Esophagus squamous epithelium (tissue), 4 donors: ENCODE data around the gene ALDH1A2.

Experiments
- POLR2A ChIP-seq, 4 donors: fragments of 450-650 bp; IDR thresholded peaks; one replicate each; pipeline ENCODE4 v1.6.1; 2017; ENCODE audit warnings: antibody characterized with exemption in 4 of 4, mild to moderate bottlenecking in 4 of 4, moderate library complexity in 3 of 4
- TF ChIP-seq, protein P1 (sequence below), 6 experiments: fragments of 450-650 bp in 4 of 6; fragments of 200-600 bp in 2 of 6; sonication (generic) in 2 of 6; IDR thresholded peaks; one replicate each; pipeline ENCODE4 v1.5.1; 2016 to 2019; ENCODE audit warnings: antibody characterized with exemption in 6 of 6, mild to moderate bottlenecking in 4 of 6, moderate library complexity in 4 of 6

DNA sequence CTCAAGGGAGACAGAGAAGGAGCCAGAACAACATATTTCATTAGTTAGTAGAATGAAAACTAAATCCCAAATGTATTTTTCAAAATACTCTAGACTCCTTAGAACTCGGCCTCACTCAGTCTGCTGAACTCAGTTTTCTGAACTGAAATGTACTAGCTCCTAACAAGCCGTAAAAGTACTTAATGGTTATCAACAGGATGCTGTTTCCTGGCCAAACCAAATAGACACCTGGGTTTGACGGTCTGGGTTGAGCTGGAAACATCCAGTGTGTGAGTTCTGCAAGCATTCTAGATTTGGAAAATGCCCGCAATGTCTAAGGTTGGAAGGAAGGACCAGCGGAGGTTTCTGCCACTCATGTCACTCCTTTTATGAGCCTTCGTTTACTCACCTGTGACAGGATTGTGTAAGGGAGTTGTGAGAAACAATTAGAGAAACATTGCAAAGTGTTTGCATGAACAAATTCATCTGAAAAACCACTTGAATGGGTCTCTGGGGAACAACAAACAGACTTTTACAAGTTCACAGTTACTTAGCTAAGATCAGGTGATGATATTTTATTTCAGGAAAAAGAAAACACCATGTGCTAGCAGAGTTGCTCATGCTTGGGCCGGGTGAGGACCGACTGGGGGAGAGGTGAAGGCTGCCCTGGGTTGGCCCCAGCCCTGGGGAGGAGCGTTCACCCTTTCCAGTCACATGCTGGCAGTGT is 151.0 kb downstream of the ALDH1A2 start:
- TF ChIP-seq, protein P1, sequence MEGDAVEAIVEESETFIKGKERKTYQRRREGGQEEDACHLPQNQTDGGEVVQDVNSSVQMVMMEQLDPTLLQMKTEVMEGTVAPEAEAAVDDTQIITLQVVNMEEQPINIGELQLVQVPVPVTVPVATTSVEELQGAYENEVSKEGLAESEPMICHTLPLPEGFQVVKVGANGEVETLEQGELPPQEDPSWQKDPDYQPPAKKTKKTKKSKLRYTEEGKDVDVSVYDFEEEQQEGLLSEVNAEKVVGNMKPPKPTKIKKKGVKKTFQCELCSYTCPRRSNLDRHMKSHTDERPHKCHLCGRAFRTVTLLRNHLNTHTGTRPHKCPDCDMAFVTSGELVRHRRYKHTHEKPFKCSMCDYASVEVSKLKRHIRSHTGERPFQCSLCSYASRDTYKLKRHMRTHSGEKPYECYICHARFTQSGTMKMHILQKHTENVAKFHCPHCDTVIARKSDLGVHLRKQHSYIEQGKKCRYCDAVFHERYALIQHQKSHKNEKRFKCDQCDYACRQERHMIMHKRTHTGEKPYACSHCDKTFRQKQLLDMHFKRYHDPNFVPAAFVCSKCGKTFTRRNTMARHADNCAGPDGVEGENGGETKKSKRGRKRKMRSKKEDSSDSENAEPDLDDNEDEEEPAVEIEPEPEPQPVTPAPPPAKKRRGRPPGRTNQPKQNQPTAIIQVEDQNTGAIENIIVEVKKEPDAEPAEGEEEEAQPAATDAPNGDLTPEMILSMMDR (IDR thresholded peaks at IDR 0.05): no peak
- no peak for TF ChIP-seq POLR2A (IDR thresholded peaks at IDR 0.05)
